Natural killer cell (primary cell): ENCODE results near the gene PDE10A. TPM values are rescaled to one million over a fixed set of nuclear protein-coding genes. Genes with fewer than 3 reads are reported as not detected.

Experiments used
- ATAC-seq, 3 donors: fragments of 150-1000 bp in 2 of 3; fragments of 200-7000 bp in 1 of 3; cut with Tn5 transposase; 1 replicate in 1 of 3; 2 replicates in 2 of 3; pipeline ENCODE4 v1.10.0; 2021; ENCODE audit warnings: mild to moderate bottlenecking in 2 of 3, moderate library complexity in 2 of 3
- DNase-seq, 2 donors: peaks; one replicate each; pipeline versions ENCODE4 v3.0.0 to v3.0.0-alpha.2; 2013 to 2021; ENCODE audit warnings: mixed read lengths in 1 of 2
- H3K27ac ChIP-seq: one replicate; pipeline ENCODE4 v1.5.1; 2013; ENCODE audit warnings: mild to moderate bottlenecking, low read length
- H3K27me3 ChIP-seq: one replicate; pipeline ENCODE4 v1.6.1; 2013; ENCODE audit warnings: low read length; ENCODE audit not compliant: control insufficient read depth, insufficient read depth
- H3K36me3 ChIP-seq: one replicate; pipeline ENCODE4 v1.6.1; 2013; ENCODE audit warnings: low read length; ENCODE audit not compliant: control insufficient read depth, insufficient read depth
- H3K4me1 ChIP-seq: one replicate; pipeline ENCODE4 v1.6.1; 2013; ENCODE audit warnings: low read length; ENCODE audit not compliant: control insufficient read depth, insufficient read depth
- H3K4me3 ChIP-seq: one replicate; pipeline ENCODE4 v1.5.1; 2013; ENCODE audit warnings: low read length
- H3K9me3 ChIP-seq: one replicate; pipeline ENCODE4 v1.6.1; 2013; ENCODE audit warnings: low read length; ENCODE audit not compliant: control insufficient read depth, insufficient read depth
- H3K27ac Mint-ChIP-seq, 2 donors: one replicate each; pipeline ENCODE4 v1.8.0; 2022; ENCODE audit warnings: mild to moderate bottlenecking in 2 of 2, mixed read lengths in 2 of 2, moderate library complexity in 1 of 2
- H3K27me3 Mint-ChIP-seq, 2 donors: one replicate each; pipeline ENCODE4 v1.8.0; 2022; ENCODE audit warnings: low read depth in 2 of 2, mixed read lengths in 2 of 2
- H3K36me3 Mint-ChIP-seq: one replicate; pipeline ENCODE4 v1.8.0; 2022; ENCODE audit warnings: mixed read lengths
- H3K4me1 Mint-ChIP-seq, 2 donors: one replicate each; pipeline ENCODE4 v1.8.0; 2022; ENCODE audit warnings: mixed read lengths in 2 of 2
- H3K4me3 Mint-ChIP-seq: one replicate; pipeline ENCODE4 v1.8.0; 2022; ENCODE audit warnings: mild to moderate bottlenecking, moderate library complexity, mixed read lengths
- H3K9me3 Mint-ChIP-seq, 2 donors: one replicate each; pipeline ENCODE4 v1.8.0; 2022; ENCODE audit warnings: mixed read lengths in 2 of 2
- WGBS: methylation state at CpG from one replicate; pipeline ENCODE4 v1.1.7; 2013; ENCODE audit warnings: missing lambda C conversion rate; ENCODE audit not compliant: insufficient coverage; 5-methylcytosine and 5-hydroxymethylcytosine counted together
- intact Hi-C: fragments of 100-400 bp; cut with micrococcal nuclease; formaldehyde crosslinking; loops from one replicate; pipeline ENCODE4 v1.14.2; 2022
- total RNA-seq, 4 donors: library from RNA; stranded (reverse); fragments of 120-200 nt in 1 of 4; gene quantifications; one replicate each; pipeline versions ENCODE4 v1.2.3 to v1.2.4, GENCODE V29; 2013 to 2022
- TF ChIP-seq, protein P1 (sequence below): fragments of 200-600 bp; IDR thresholded peaks from one replicate; pipeline ENCODE4 v1.8.0; 2022; ENCODE audit warnings: antibody characterized with exemption

Gene PDE10A
- total RNA-seq, 3 donors from 2014 or later (not counting 1 experiment from before 2014, with no cell fraction given) = not detected

DNA sequence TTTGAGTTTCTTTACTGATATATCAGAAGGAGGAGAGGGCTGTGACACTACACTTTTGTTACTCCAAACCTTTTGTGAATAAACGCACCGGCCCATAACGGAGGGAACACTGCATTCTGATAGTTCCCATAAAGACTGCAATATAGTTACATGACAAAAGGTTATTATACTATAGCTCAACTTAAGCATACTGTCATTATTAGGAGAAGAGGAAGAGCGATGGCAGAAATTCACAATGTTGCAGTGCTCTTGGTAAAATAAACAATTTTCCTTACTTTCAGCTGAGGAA lies 2.3 kb upstream of the PDE10A start:
- H3K4me3 Mint-ChIP-seq = no peak overlapping the region
- no peaks in the 10 kb centered on the region for H3K36me3 ChIP-seq
- H3K9me3 ChIP-seq = no peaks in the 10 kb centered on the region
- no peak overlapping the region for H3K27ac Mint-ChIP-seq
- H3K9me3 Mint-ChIP-seq = no peaks in the 10 kb centered on the region
- H3K27me3 ChIP-seq = peaks cover 15% of the 10 kb centered on the region
- peaks cover 9% of the 10 kb centered on the region for H3K4me1 ChIP-seq
- H3K27ac ChIP-seq = no peak overlapping the region
- TF ChIP-seq, protein P1, sequence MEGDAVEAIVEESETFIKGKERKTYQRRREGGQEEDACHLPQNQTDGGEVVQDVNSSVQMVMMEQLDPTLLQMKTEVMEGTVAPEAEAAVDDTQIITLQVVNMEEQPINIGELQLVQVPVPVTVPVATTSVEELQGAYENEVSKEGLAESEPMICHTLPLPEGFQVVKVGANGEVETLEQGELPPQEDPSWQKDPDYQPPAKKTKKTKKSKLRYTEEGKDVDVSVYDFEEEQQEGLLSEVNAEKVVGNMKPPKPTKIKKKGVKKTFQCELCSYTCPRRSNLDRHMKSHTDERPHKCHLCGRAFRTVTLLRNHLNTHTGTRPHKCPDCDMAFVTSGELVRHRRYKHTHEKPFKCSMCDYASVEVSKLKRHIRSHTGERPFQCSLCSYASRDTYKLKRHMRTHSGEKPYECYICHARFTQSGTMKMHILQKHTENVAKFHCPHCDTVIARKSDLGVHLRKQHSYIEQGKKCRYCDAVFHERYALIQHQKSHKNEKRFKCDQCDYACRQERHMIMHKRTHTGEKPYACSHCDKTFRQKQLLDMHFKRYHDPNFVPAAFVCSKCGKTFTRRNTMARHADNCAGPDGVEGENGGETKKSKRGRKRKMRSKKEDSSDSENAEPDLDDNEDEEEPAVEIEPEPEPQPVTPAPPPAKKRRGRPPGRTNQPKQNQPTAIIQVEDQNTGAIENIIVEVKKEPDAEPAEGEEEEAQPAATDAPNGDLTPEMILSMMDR = no peak
- WGBS = no CpG with 5 or more reads among the region's 4 CpGs
- intact Hi-C loops = no loop called here
- no peak overlapping the region for H3K4me3 ChIP-seq
- no peak for ATAC-seq
- DNase-seq = no peak
- H3K4me1 Mint-ChIP-seq = no peaks in the 10 kb centered on the region
- H3K36me3 Mint-ChIP-seq = no peaks in the 10 kb centered on the region
- peaks cover 34 to 50% of the 10 kb centered on the region in 2 donors for H3K27me3 Mint-ChIP-seq

DNA sequence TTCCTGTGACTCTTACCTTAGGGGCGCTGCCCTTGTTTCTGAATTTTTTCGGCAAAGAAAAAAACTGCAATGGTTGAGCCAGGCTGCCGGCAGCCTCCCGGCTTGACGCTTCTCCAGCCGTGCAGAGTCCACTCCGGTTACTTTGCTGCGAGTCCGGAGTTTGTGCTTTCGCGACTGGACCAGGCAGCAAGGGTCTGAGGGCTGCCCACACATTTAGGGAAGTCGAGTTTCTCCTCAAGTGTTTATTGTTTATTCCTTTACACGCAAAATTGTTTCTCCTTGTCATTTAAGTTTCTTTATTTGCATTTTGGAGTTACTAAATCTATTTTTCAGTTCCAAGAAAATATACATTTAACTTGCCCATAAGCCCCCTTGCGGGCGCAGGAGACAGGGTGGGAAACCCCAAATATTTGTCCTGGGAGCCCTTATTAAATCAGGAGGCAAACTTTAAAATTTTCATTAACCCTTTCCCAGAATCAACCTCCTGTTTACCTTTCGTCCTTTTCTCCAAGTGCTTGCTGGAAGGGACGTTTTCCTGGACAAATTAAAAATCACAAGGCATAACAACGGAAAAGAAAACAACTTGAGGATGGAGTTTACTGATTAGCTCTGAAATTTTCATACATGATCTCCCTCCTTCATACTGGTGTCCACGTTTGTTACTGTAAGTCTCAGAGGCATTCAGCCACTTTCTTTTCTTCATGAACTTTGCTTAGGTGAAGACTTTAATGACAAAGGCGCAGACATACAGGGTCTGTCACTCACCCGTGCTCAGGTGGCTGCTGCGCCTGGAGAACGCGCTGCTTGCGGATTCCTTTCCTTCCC lies 1.7 kb upstream of the PDE10A start:
- DNase-seq (no peak), ATAC-seq (no peak)
- H3K4me1 ChIP-seq = peaks cover 9% of the 10 kb centered on the region
- H3K27me3 ChIP-seq = peaks cover 16% of the 10 kb centered on the region
- 8% methylated on average over 25 of the region's 25 CpGs for WGBS
- H3K9me3 Mint-ChIP-seq = no peaks in the 10 kb centered on the region
- no peaks in the 10 kb centered on the region for H3K36me3 Mint-ChIP-seq
- no peaks in the 10 kb centered on the region for H3K9me3 ChIP-seq
- H3K36me3 ChIP-seq = no peaks in the 10 kb centered on the region
- H3K4me1 Mint-ChIP-seq = no peaks in the 10 kb centered on the region
- peaks cover 38 to 52% of the 10 kb centered on the region in 2 donors for H3K27me3 Mint-ChIP-seq
- TF ChIP-seq, protein P1 = no peak
- H3K4me3 Mint-ChIP-seq = no peak overlapping the region
- H3K27ac Mint-ChIP-seq = no peak overlapping the region
- no peak overlapping the region for H3K27ac ChIP-seq
- intact Hi-C loops = no loop called here
- no peak overlapping the region for H3K4me3 ChIP-seq

DNA sequence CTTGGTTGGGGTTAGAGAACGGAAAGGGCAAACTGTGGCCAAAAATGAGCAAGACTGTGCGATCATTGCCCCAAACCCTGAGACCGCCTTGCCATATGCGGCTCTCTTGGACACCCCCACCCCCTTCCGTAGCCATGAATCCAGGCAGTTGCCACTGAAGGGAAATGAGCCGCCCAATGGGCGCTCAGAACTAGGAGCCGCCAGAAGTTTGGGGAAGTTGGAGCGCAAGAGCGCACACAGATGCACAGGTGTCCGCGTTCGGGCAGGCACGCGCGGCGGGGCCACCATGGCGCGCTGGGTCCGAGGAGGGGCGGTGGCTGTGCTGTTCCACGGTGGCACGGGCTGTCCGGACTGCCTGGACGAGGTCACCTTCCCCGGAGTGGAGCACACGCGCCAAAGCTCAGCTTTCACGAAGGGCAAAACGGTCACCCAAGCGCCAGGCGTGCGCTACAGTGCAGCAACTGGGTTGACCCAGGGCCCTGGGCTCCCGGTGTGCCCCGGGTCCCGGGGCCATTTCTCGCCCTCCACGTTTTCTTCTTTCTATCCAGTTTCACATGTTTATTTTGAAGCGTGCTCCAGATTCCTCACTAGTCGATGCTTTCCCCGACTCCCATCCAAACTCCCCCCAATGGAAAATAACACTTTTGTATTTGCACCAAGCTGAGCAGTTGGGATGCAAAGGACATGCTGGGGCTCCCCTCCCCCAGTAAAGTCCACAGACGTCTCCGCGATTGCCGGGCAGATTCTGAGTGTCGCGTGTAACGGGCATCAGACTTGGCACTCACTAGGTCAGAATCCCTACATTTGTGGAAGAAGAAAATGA lies 906 bp upstream of the PDE10A start:
- Histone ChIP-seq H3K27ac (no peak overlapping the region), H3K9me3 (no peaks in the 10 kb centered on the region), H3K4me1 (peaks cover 9% of the 10 kb centered on the region), H3K27me3 (peaks cover 14% of the 10 kb centered on the region), H3K4me3 (no peak overlapping the region), H3K36me3 (no peaks in the 10 kb centered on the region)
- WGBS = 4% methylated on average over 48 of the region's 48 CpGs
- TF ChIP-seq, protein P1 = no peak
- Mint-ChIP-seq H3K9me3 (no peaks in the 10 kb centered on the region), H3K27me3 (peaks cover 42 to 53% of the 10 kb centered on the region in 2 donors), H3K36me3 (no peaks in the 10 kb centered on the region), H3K27ac (no peak overlapping the region), H3K4me3 (peak overlapping the region; percentile 35), H3K4me1 (no peaks in the 10 kb centered on the region)
- DNase-seq (no peak), ATAC-seq (no peak)
- intact Hi-C loops = no loop called here
